NCI-H460 (cell line): ENCODE results near the gene PRDM16. TPM values are rescaled to one million over a fixed set of nuclear protein-coding genes. Genes with fewer than 3 reads are reported as not detected.

Experiments used
- DNase-seq: peaks from one replicate; pipeline ENCODE4 v3.0.0-alpha.2; 2016; ENCODE audit warnings: low read depth; ENCODE audit errors: extremely low read depth
- total RNA-seq: library from RNA; depleted of rRNA; stranded (reverse); fragments of >200 nt; shearing (Covaris generic); gene quantifications from 2 replicates; pipeline ENCODE4 v1.2.3, GENCODE V29; 2014; rRNA removed

The PRDM16 gene
- total RNA-seq, 1 experiment from 2014 or later, result 2.2 TPM

DNA sequence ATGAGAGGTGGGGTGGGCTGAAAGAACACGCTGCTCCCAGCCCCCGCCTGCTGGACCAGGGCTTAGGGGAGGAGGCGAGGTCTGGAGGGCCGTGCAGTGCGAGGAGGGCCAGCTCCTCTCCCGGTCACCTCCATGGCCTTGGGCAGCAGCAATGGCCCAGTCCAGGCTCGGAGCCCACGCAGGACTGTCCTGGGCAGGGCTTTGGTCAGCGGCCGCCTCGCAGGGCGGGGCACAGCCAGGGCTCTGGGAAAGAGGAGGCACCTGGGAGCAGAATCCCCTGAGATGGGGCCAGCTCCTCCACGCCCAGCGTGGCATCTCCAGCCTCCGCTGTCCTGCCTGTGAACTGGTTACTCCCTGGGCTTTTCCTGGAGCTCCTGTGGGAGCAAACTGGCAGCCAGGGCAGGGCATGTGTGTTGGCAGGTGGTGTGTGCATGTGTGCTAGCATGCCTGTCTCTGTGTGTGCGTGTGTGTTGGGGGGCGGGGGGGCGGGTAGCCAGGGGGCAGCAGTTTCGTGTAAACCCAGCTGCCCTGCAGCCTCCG is 412.9 kb downstream of the PRDM16 start:
- no peak for DNase-seq

DNA sequence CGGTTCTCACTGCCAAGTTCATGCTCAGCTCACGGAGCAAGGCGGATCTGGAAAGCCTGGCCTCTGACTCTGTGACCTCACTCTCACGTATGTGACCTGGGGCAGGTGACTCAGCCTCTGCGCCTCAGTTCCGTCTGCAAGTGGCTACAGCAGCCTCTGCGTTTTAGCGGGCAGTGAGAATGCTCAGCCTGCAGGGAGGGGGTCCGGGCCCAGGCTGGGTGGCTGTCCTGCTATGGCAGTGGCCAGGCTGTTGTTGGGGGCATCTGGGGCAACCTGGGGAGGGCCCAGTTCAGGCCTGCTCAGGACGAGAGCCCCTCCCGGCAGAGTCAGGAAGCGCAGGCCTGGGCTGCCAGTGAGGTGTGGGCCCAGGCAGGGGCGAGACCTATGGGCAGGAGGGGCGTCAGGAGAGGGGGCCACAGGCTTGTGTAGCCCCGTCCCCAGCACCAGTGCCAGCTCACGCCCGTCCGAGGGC is 413.4 kb downstream of the PRDM16 start:
- DNase-seq, result no peak

DNA sequence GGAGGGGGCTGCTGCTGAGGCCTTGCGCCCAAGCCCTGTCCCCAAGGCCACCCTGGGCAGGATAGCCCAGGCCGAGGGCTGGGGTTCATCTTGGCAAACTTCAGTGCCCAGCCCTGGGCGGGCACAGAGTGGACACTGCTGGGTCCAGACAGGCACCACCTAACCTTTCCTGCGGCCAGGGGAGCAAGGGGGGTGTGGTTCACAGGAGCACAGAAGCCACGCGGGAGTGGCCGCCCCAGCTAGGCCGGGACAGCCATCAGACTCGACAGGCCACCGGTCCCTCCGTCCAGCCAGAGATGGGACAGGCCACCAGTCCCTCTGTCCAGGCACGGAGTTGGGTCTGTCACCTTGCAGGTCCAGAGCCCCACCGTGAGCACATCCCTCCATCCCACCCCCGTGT is 414.4 kb downstream of the PRDM16 start:
- DNase-seq, result no peak

DNA sequence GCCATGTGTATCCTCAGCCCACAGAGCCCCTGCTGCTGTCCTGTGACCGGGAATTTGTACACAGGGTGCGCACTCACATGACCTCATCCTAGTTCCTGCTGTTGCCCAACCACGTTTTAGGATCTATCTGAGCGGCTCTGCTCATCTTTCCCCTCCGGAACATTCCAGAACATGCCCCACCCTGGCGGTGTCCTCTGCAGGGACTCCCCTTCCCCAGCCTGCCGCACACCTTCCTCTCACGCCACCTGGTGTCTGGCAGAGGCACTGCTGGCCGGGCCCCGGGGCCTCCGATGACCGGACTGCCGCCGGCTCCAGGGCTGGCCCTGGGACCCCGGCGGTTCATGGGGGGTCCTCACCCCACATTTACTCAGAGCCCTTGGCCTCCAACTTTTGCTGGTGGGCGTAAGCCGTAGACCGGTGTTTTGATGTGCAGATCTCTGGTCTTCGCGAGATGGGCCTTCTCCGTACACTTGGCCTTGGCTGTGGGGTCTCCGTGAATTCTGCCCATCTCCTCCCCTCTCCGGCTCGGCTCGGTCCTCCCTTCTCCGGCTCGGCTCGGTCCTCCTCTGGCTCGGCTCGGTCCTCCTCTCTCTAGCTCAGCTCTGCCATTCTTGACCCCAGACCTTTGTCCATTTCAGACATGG is 414.9 kb downstream of the PRDM16 start:
- peak; percentile 20 for DNase-seq

DNA sequence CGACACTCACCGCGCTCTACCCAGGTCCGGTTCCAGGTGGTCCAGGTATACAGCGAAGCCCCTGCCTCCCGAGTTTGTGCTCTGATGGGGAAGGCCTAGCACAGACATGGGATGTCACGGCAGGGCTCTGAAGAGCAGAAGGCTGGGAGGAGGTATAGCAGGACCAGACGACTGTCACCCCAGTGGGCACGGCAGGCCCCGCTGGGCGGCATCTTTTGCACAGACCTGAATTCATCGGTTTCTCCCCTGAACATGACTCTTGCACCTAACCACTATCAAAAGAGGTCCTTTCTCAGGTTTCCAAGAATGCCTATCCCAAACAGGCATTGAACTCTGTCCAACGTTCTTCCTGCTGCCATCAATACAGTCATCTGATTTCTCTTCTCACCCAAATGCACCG is 416.0 kb downstream of the PRDM16 start:
- no peak for DNase-seq

Other genes starting within 250 kb of the PRDM16 start
- not detected in 2 replicates for gene ACTRT2, start 47.7 kb upstream of the PRDM16 start, total RNA-seq